HG02840 (cell line): ENCODE measurements around the gene PPM1A.

ENCODE experiments used
- ATAC-seq: cut with Tn5 transposase; IDR thresholded peaks from one replicate; pipeline ENCODE4 v1.9.1; 2021; ENCODE audit warnings: mild to moderate bottlenecking, moderate library complexity, moderate number of reproducible peaks; ENCODE audit not compliant: unreplicated experiment, low FRiP score

The PPM1A gene

GRCh38 chr14:60225265-60225664 is 23.8 kb upstream of the PPM1A start:
- ATAC-seq = no peak

GRCh38 chr14:60226298-60226697 is 22.7 kb upstream of the PPM1A start:
- ATAC-seq = no peak

- ATAC-seq = no peak
Measured at GRCh38 chr14:60227291-60227690, 21.7 kb upstream of the PPM1A start.

- no peak for ATAC-seq
Measured at GRCh38 chr14:60229614-60230013, 19.4 kb upstream of the PPM1A start.

GRCh38 chr14:60232185-60232584 is 16.8 kb upstream of the PPM1A start:
- ATAC-seq = no peak

GRCh38 chr14:60233251-60233650 is 15.8 kb upstream of the PPM1A start:
- no peak for ATAC-seq

- ATAC-seq = no peak
Measured at GRCh38 chr14:60233891-60234290, 15.1 kb upstream of the PPM1A start.

- no peak for ATAC-seq
Measured at GRCh38 chr14:60235440-60235839, 13.6 kb upstream of the PPM1A start.

- ATAC-seq = no peak
Measured at GRCh38 chr14:60238955-60239354, 10.1 kb upstream of the PPM1A start.

- ATAC-seq = no peak
Measured at GRCh38 chr14:60240139-60240856, 8.7 kb upstream of the PPM1A start.

GRCh38 chr14:60241091-60241490 is 7.9 kb upstream of the PPM1A start:
- ATAC-seq = no peak

GRCh38 chr14:60242429-60242828 is 6.6 kb upstream of the PPM1A start:
- ATAC-seq = no peak

GRCh38 chr14:60245380-60246177 is 3.4 kb upstream of the PPM1A start:
- no peak for ATAC-seq

- ATAC-seq = peak; percentile 53
Measured at GRCh38 chr14:60247994-60248696, 876 bp upstream of the PPM1A start.

- ATAC-seq = peak; percentile 27
Measured at GRCh38 chr14:60249321-60250256, 568 bp downstream of the PPM1A start.

GRCh38 chr14:60250257-60251035 is 1.4 kb downstream of the PPM1A start:
- no peak for ATAC-seq

- ATAC-seq = no peak
Measured at GRCh38 chr14:60251877-60252276, 2.9 kb downstream of the PPM1A start.

- no peak for ATAC-seq
Measured at GRCh38 chr14:60252630-60253029, 3.6 kb downstream of the PPM1A start.

- ATAC-seq = no peak
Measured at GRCh38 chr14:60253649-60254048, 4.6 kb downstream of the PPM1A start.
